KMS-11 (cell line): ENCODE data around the gene ZYG11B.
"Not testable (repeated sequence)": the region's sequence is repeated elsewhere in the genome, so short reads cannot be mapped to it uniquely, and the experiment has no call there.

Experiments used
- H2AFZ ChIP-seq: fragments of 200-600 bp; sonication (generic); 2 replicates; pipeline ENCODE4 v1.6.1; 2016; ENCODE audit warnings: antibody characterized with exemption, mixed run types, low read depth
- H3K27ac ChIP-seq: fragments of 200-600 bp; sonication (generic); 2 replicates; pipeline ENCODE4 v1.6.1; 2016; ENCODE audit warnings: mild to moderate bottlenecking, mixed run types
- H3K27me3 ChIP-seq: fragments of 200-600 bp; sonication (generic); 2 replicates; pipeline ENCODE4 v1.6.1; 2017; ENCODE audit warnings: mild to moderate bottlenecking, low read depth, mixed run types, moderate library complexity; ENCODE audit not compliant: insufficient read depth
- H3K36me3 ChIP-seq: fragments of 200-600 bp; sonication (generic); 2 replicates; pipeline ENCODE4 v1.6.1; 2017; ENCODE audit warnings: mild to moderate bottlenecking, mixed run types; ENCODE audit not compliant: insufficient read depth
- H3K4me1 ChIP-seq: fragments of 200-600 bp; sonication (generic); 2 replicates; pipeline ENCODE4 v1.6.1; 2016; ENCODE audit warnings: mild to moderate bottlenecking, low read depth, mixed run types; ENCODE audit not compliant: poor library complexity, severe bottlenecking
- H3K4me2 ChIP-seq: fragments of 200-600 bp; sonication (generic); 2 replicates; pipeline ENCODE4 v1.7.0; 2016; ENCODE audit warnings: mild to moderate bottlenecking, mixed run types
- H3K4me3 ChIP-seq: fragments of 200-600 bp; sonication (generic); IDR thresholded peaks from 2 replicates; pipeline ENCODE4 v1.6.1; 2017; ENCODE audit warnings: low read depth, low read length, mixed read lengths; ENCODE audit not compliant: insufficient read depth
- H3K79me2 ChIP-seq: fragments of 200-600 bp; sonication (generic); 2 replicates; pipeline ENCODE4 v1.6.1; 2016; ENCODE audit warnings: low read depth, mixed run types; ENCODE audit not compliant: insufficient read depth
- H3K9ac ChIP-seq: fragments of 200-600 bp; sonication (generic); 2 replicates; pipeline ENCODE4 v1.6.1; 2016; ENCODE audit warnings: mild to moderate bottlenecking, mixed run types
- H4K20me1 ChIP-seq: fragments of 200-600 bp; sonication (generic); 2 replicates; pipeline ENCODE4 v1.6.1; 2016; ENCODE audit warnings: mild to moderate bottlenecking, mixed run types; ENCODE audit not compliant: insufficient read depth
- CTCF ChIP-seq: fragments of 200-600 bp; sonication (generic); conservative IDR thresholded peaks from 2 replicates; pipeline ENCODE4 v1.6.1; 2017; ENCODE audit warnings: low read depth, mild to moderate bottlenecking, antibody characterized with exemption, low read length, moderate library complexity, mixed read lengths

The ZYG11B gene

GRCh38 chr1:52825868-52826267 lies 99.6 kb downstream of the ZYG11B start:
- H4K20me1 ChIP-seq = no peaks in the 10 kb centered on the region
- no peaks in the 10 kb centered on the region for H3K79me2 ChIP-seq
- no peak overlapping the region for H3K9ac ChIP-seq
- peaks cover 7% of the 10 kb centered on the region for H3K4me1 ChIP-seq
- H3K27ac ChIP-seq = no peak overlapping the region
- peak; percentile 74 for TF ChIP-seq CTCF
- no peak overlapping the region for H2AFZ ChIP-seq
- H3K4me2 ChIP-seq = no peak overlapping the region
- H3K36me3 ChIP-seq = no peaks in the 10 kb centered on the region
- no peak overlapping the region for H3K4me3 ChIP-seq
- no peaks in the 10 kb centered on the region for H3K27me3 ChIP-seq

- TF ChIP-seq CTCF = no peak
- no peaks in the 10 kb centered on the region for H3K79me2 ChIP-seq
- H4K20me1 ChIP-seq = no peaks in the 10 kb centered on the region
- no peaks in the 10 kb centered on the region for H3K4me1 ChIP-seq
- no peak overlapping the region for H3K4me3 ChIP-seq
- H3K4me2 ChIP-seq = no peak overlapping the region
- no peaks in the 10 kb centered on the region for H3K36me3 ChIP-seq
- no peak overlapping the region for H3K9ac ChIP-seq
- H3K27me3 ChIP-seq = no peaks in the 10 kb centered on the region
- H2AFZ ChIP-seq = no peak overlapping the region
- no peak overlapping the region for H3K27ac ChIP-seq
These were observed 108.5 kb downstream of the ZYG11B start for GRCh38 chr1:52834798-52835197.

GRCh38 chr1:52836035-52836434 lies 109.8 kb downstream of the ZYG11B start:
- H3K4me2 ChIP-seq = no peak overlapping the region
- no peaks in the 10 kb centered on the region for H3K36me3 ChIP-seq
- no peak for TF ChIP-seq CTCF
- H3K79me2 ChIP-seq = no peaks in the 10 kb centered on the region
- H3K4me1 ChIP-seq = no peaks in the 10 kb centered on the region
- no peak overlapping the region for H3K27ac ChIP-seq
- no peaks in the 10 kb centered on the region for H3K27me3 ChIP-seq
- no peak overlapping the region for H3K9ac ChIP-seq
- no peaks in the 10 kb centered on the region for H4K20me1 ChIP-seq
- no peak overlapping the region for H3K4me3 ChIP-seq
- H2AFZ ChIP-seq = no peak overlapping the region

GRCh38 chr1:52839175-52839574 lies 112.9 kb downstream of the ZYG11B start:
- H3K4me3 ChIP-seq, H2AFZ ChIP-seq, H3K36me3 ChIP-seq, H3K4me2 ChIP-seq, H3K9ac ChIP-seq, H4K20me1 ChIP-seq, H3K4me1 ChIP-seq, H3K27ac ChIP-seq, H3K27me3 ChIP-seq: not testable (repeated sequence)
- H3K79me2 ChIP-seq = peaks cover 14% of the 10 kb centered on the region

- no peaks in the 10 kb centered on the region for H4K20me1 ChIP-seq
These were observed 116.5 kb downstream of the ZYG11B start, which contains the start of gene ZYG11A for GRCh38 chr1:52842643-52843310. Gene ZYG11A, plus strand, starts transcription at chr1:52842760. Its CDS starts 124 bp downstream, at chr1:52842884.

GRCh38 chr1:52845119-52845518 lies 118.9 kb downstream of the ZYG11B start:
- not testable (repeated sequence) for H3K27me3 ChIP-seq

More at GRCh38 chr1:52842643-52843310, 116.5 kb downstream of the ZYG11B start, which contains the start of gene ZYG11A:
- H3K27ac ChIP-seq = peak within 1 kb of the TSS; percentile 99
- H3K36me3 ChIP-seq = no peaks in the 10 kb centered on the region
- peaks cover 49% of the 10 kb centered on the region for H3K79me2 ChIP-seq
- H2AFZ ChIP-seq = peak within 1 kb of the TSS; percentile 89
- peaks cover 30% of the 10 kb centered on the region for H3K4me1 ChIP-seq
- H3K4me2 ChIP-seq = peak within 1 kb of the TSS; percentile 72
- H3K9ac ChIP-seq = peak within 1 kb of the TSS; percentile 99
- H3K4me3 ChIP-seq = peak within 1 kb of the TSS; percentile 97
- TF ChIP-seq CTCF = peak; percentile 42
- no peaks in the 10 kb centered on the region for H3K27me3 ChIP-seq

More at GRCh38 chr1:52845119-52845518, 118.9 kb downstream of the ZYG11B start:
- Histone ChIP-seq H3K4me1 (peaks cover 51% of the 10 kb centered on the region), H3K4me2 (peak overlapping the region; percentile 71), H3K27ac (peak overlapping the region; percentile 99; the same call in 1 of the 2 replicates), H3K79me2 (peaks cover 73% of the 10 kb centered on the region), H3K9ac (peak overlapping the region; percentile 99; the same call in 1 of the 2 replicates)
- not testable (repeated sequence) for H2AFZ ChIP-seq, H3K36me3 ChIP-seq, H3K4me3 ChIP-seq, H4K20me1 ChIP-seq
